HepG2 (cell line): ENCODE data around the gene CLIC1. TPM values are rescaled to one million over a fixed set of nuclear protein-coding genes. Genes with fewer than 3 reads are reported as not detected.

Experiments used
- ARNTL ChIP-seq: sonication (generic); formaldehyde crosslinking; IDR thresholded peaks from 2 replicates; pipeline ENCODE4 v1.4.0; 2020; ENCODE audit warnings: mild to moderate bottlenecking, missing genetic modification reagents
- CREB3 ChIP-seq: sonication (generic); formaldehyde crosslinking; IDR thresholded peaks from 2 replicates; pipeline ENCODE4 v1.5.0; 2020; ENCODE audit warnings: missing genetic modification reagents
- MED1 ChIP-seq: sonication (generic); formaldehyde crosslinking; IDR thresholded peaks from 2 replicates; pipeline ENCODE4 v1.4.0; 2020; ENCODE audit warnings: missing genetic modification reagents
- PAF1 ChIP-seq: IDR thresholded peaks from 2 replicates; pipeline ENCODE4 v1.6.1; 2016; ENCODE audit warnings: missing genetic modification reagents, missing compliant biosample characterization
- PRDM10 ChIP-seq: sonication (generic); formaldehyde crosslinking; IDR thresholded peaks from 2 replicates; pipeline ENCODE4 v1.4.0; 2020; ENCODE audit warnings: low read depth, missing genetic modification reagents
- ZBTB40 ChIP-seq, 2 experiments: fragments of 450-650 bp in 1 of 2; sonication (generic) in 1 of 2; formaldehyde crosslinking in 1 of 2; IDR thresholded peaks; 2 replicates each; pipeline versions ENCODE4 v1.6.1 to v1.8.0; 2016 to 2022; ENCODE audit warnings: antibody characterized with exemption in 1 of 2, mild to moderate bottlenecking in 1 of 2, missing genetic modification reagents in 1 of 2
- ZNF275 ChIP-seq: sonication (generic); formaldehyde crosslinking; IDR thresholded peaks from 2 replicates; pipeline ENCODE4 v1.8.0; 2022; ENCODE audit warnings: missing genetic modification reagents, mild to moderate bottlenecking, inconsistent platforms, borderline replicate concordance
- ZNF354B ChIP-seq: sonication (generic); formaldehyde crosslinking; IDR thresholded peaks from 2 replicates; pipeline ENCODE4 v1.8.0; 2022; ENCODE audit warnings: mild to moderate bottlenecking, missing genetic modification reagents
- ZNF558 ChIP-seq: sonication (generic); formaldehyde crosslinking; IDR thresholded peaks from 2 replicates; pipeline ENCODE4 v1.9.0; 2022; ENCODE audit warnings: mild to moderate bottlenecking, missing genetic modification reagents, borderline replicate concordance
- polyA plus RNA-seq, 8 experiments: library from polyadenylated mRNA; depleted of rRNA in 3 of 8; stranded (reverse) in 7 of 8; unstranded in 1 of 8; fragments of >200 nt; fragmentation: Illumina TruSeq in 4 of 8; extraction: Trizol in 4 of 8; gene quantifications; 2 replicates each; pipeline versions ENCODE4 v1.2.1 to v1.2.3, GENCODE V29; 2011 to 2016; ENCODE audit warnings: low read depth in 4 of 8, missing spikeins in 1 of 8, mixed read lengths in 1 of 8; ENCODE audit not compliant: insufficient read depth in 1 of 8
- total RNA-seq, 5 experiments: library from RNA; depleted of rRNA; stranded (reverse); fragments of >200 nt; fragmentation: Illumina TruSeq; extraction: Trizol; gene quantifications; 2 replicates each; pipeline ENCODE4 v1.2.3, GENCODE V29; 2016; ENCODE audit warnings: low read depth in 1 of 5

CLIC1 gene
- total and polyA plus RNA-seq, 2 of the 13 experiments (the other 11 are each of a cell fraction or from before 2014, with no cell fraction given) = 602 to 891 TPM

GRCh38 chr6:31737991-31738979 is 2.0 kb upstream of the CLIC1 start (continued):
- peak; percentile 74; the same call in 1 of the 2 replicates for TF ChIP-seq ZNF275 (CRISPR knock-in tag)
- 0 out of 2 replicates have a peak, but pooled peaks have one; percentile 14 for TF ChIP-seq ARNTL (CRISPR knock-in tag)
- peak; percentile 83; the same call in 1 of the 2 replicates for TF ChIP-seq ZNF558 (CRISPR knock-in tag)
- TF ChIP-seq ZNF354B = peak; percentile 44; the same call in 1 of the 2 replicates
- no peak for TF ChIP-seq ZBTB40 (IDR thresholded peaks at IDR 0.05)
- peak; percentile 61; the same call in 1 of the 2 replicates for TF ChIP-seq ZBTB40 (CRISPR knock-in tag; IDR thresholded peaks at IDR 0.05)
- TF ChIP-seq PRDM10 = peak; percentile 91
- peak; percentile 91 for TF ChIP-seq MED1 (CRISPR knock-in tag)
- TF ChIP-seq CREB3 (CRISPR knock-in tag) = no peak; the same call in 1 of the 2 replicates
- TF ChIP-seq PAF1 (CRISPR knock-in tag) = no peak
